GM23248 (cell line): ENCODE results near the gene PTPRN2. TPM values are rescaled to one million over a fixed set of nuclear protein-coding genes. Genes with fewer than 3 reads are reported as not detected.

Experiments used
- DNase-seq: peaks from one replicate; pipeline ENCODE4 v3.0.0-alpha.2; 2015
- H2AFZ ChIP-seq: fragments of 200-600 bp; sonication (generic); 2 replicates; pipeline ENCODE4 v1.6.1; 2016; ENCODE audit warnings: antibody characterized with exemption
- H3F3A ChIP-seq: fragments of 200-600 bp; sonication (generic); 2 replicates; pipeline ENCODE4 v1.6.1; 2016; ENCODE audit warnings: mild to moderate bottlenecking, antibody characterized with exemption, mixed run types; ENCODE audit not compliant: insufficient read depth
- H3K27ac ChIP-seq: fragments of 200-600 bp; sonication (generic); 2 replicates; pipeline ENCODE4 v1.5.1; 2016; ENCODE audit warnings: mild to moderate bottlenecking
- H3K27me3 ChIP-seq: fragments of 200-600 bp; sonication (generic); replicated peaks from 2 replicates; pipeline ENCODE4 v1.6.1; 2016; ENCODE audit warnings: mild to moderate bottlenecking; ENCODE audit not compliant: insufficient read depth
- H3K36me3 ChIP-seq: fragments of 200-600 bp; sonication (generic); 2 replicates; pipeline ENCODE4 v1.6.1; 2016; ENCODE audit warnings: low read depth, mild to moderate bottlenecking
- H3K4me1 ChIP-seq: fragments of 200-600 bp; sonication (generic); 2 replicates; pipeline ENCODE4 v1.6.1; 2016; ENCODE audit warnings: mild to moderate bottlenecking; ENCODE audit not compliant: insufficient read depth
- H3K4me2 ChIP-seq: fragments of 200-600 bp; sonication (generic); one replicate; pipeline ENCODE4 v1.6.1; 2016; ENCODE audit warnings: mild to moderate bottlenecking; ENCODE audit not compliant: unreplicated experiment
- H3K4me3 ChIP-seq: fragments of 200-600 bp; sonication (generic); 2 replicates; pipeline ENCODE4 v1.5.1; 2016; ENCODE audit warnings: mild to moderate bottlenecking
- H3K79me2 ChIP-seq: fragments of 200-600 bp; sonication (generic); 2 replicates; pipeline ENCODE4 v1.6.1; 2016; ENCODE audit warnings: mild to moderate bottlenecking; ENCODE audit not compliant: insufficient read depth
- H3K9ac ChIP-seq: fragments of 200-600 bp; sonication (generic); 2 replicates; pipeline ENCODE4 v1.6.1; 2016; ENCODE audit warnings: mild to moderate bottlenecking
- H3K9me2 ChIP-seq: fragments of 200-600 bp; sonication (generic); 2 replicates; pipeline ENCODE4 v1.6.1; 2016; ENCODE audit warnings: mixed run types, mild to moderate bottlenecking, moderate library complexity; ENCODE audit not compliant: insufficient read depth
- H3K9me3 ChIP-seq: fragments of 200-600 bp; sonication (generic); one replicate; pipeline ENCODE4 v1.6.1; 2017; ENCODE audit warnings: low read depth
- H4K20me1 ChIP-seq: fragments of 200-600 bp; sonication (generic); 2 replicates; pipeline ENCODE4 v1.6.0; 2016; ENCODE audit not compliant: insufficient read depth
- EZH2 ChIP-seq: fragments of 200-600 bp; sonication (generic); IDR thresholded peaks from 2 replicates; pipeline ENCODE4 v1.6.1; 2018; ENCODE audit warnings: antibody characterized with exemption, mild to moderate bottlenecking; ENCODE audit not compliant: insufficient read depth, poor library complexity, severe bottlenecking
- EZH2phosphoT487 ChIP-seq: fragments of 200-600 bp; sonication (generic); IDR thresholded peaks from 2 replicates; pipeline ENCODE4 v1.6.1; 2018; ENCODE audit warnings: antibody characterized with exemption, moderate library complexity, mild to moderate bottlenecking, low read depth; ENCODE audit not compliant: insufficient read depth
- WGBS, 2 experiments: methylation state at CpG; one replicate each; pipeline ENCODE4 v1.1.6; 2015 to 2017; ENCODE audit warnings: low lambda C conversion rate in 2 of 2, low coverage in 1 of 2; ENCODE audit errors: missing lambda C conversion rate in 2 of 2; 5-methylcytosine and 5-hydroxymethylcytosine counted together
- in situ Hi-C: fragments of 300-500 bp; cut with MboI; formaldehyde crosslinking; loops from 2 replicates; pipeline ENCODE4 v1.15.0; 2020
- polyA plus RNA-seq: library from polyadenylated mRNA; unstranded; fragments of >200 nt; fragmentation: Nextera tagmentation; extraction: Ambion mirVana; gene quantifications from 2 replicates; pipeline ENCODE4 v1.2.1, GENCODE V29; 2016
- total RNA-seq: library from RNA; depleted of rRNA; stranded (reverse); fragments of >200 nt; shearing (Covaris generic); gene quantifications from 2 replicates; pipeline ENCODE4 v1.2.3, GENCODE V29; 2014

The PTPRN2 gene
- total and polyA plus RNA-seq, 2 experiments from 2014 or later, result 0.13 TPM; not detected in 1

GRCh38 chr7:157508477-157508881 lies 1079.1 kb downstream of the PTPRN2 start:
- no peaks in the 10 kb centered on the region for H4K20me1 ChIP-seq
- TF ChIP-seq EZH2phosphoT487 (no peak), EZH2 (no peak)
- no peaks in the 10 kb centered on the region for H3K27me3 ChIP-seq
- DNase-seq, result no peak
- H3K4me3 ChIP-seq, result no peak overlapping the region
- H3K9me2 ChIP-seq, result no peaks in the 10 kb centered on the region
- H3K27ac ChIP-seq, result no peak overlapping the region
- H3F3A ChIP-seq, result no peaks in the 10 kb centered on the region
- no peak overlapping the region for H2AFZ ChIP-seq
- no peaks in the 10 kb centered on the region for H3K79me2 ChIP-seq
- H3K9me3 ChIP-seq, result no peaks in the 10 kb centered on the region
- no peak overlapping the region for H3K4me2 ChIP-seq
- H3K36me3 ChIP-seq, result no peaks in the 10 kb centered on the region
- no peak overlapping the region for H3K9ac ChIP-seq
- in situ Hi-C loops, result no loop called here
- 34 to 35% methylated on average over 11 of the region's 11 CpGs for WGBS, 2 experiments
- no peaks in the 10 kb centered on the region for H3K4me1 ChIP-seq

GRCh38 chr7:157507987-157508386 lies 1079.6 kb downstream of the PTPRN2 start:
- TF ChIP-seq EZH2, result no peak
- in situ Hi-C loops, result no loop called here
- H3K9me3 ChIP-seq, result no peaks in the 10 kb centered on the region
- no peaks in the 10 kb centered on the region for H3K4me1 ChIP-seq
- DNase-seq, result no peak
- WGBS, 2 experiments, result 24 to 28% methylated on average over 5 of the region's 5 CpGs
- H2AFZ ChIP-seq, result no peak overlapping the region
- H3K9ac ChIP-seq, result no peak overlapping the region
- no peaks in the 10 kb centered on the region for H3K9me2 ChIP-seq
- no peak overlapping the region for H3K27ac ChIP-seq
- H3K36me3 ChIP-seq, result no peaks in the 10 kb centered on the region
- H3K4me2 ChIP-seq, result no peak overlapping the region
- H4K20me1 ChIP-seq, result no peaks in the 10 kb centered on the region
- no peak overlapping the region for H3K4me3 ChIP-seq
- H3K27me3 ChIP-seq, result no peaks in the 10 kb centered on the region
- H3K79me2 ChIP-seq, result no peaks in the 10 kb centered on the region
- no peaks in the 10 kb centered on the region for H3F3A ChIP-seq

- Histone ChIP-seq H3K9me3 (no peaks in the 10 kb centered on the region), H2AFZ (no peak overlapping the region), H3K4me2 (no peak overlapping the region), H3K4me1 (no peaks in the 10 kb centered on the region), H3K9ac (no peak overlapping the region), H3F3A (no peaks in the 10 kb centered on the region), H3K27me3 (no peaks in the 10 kb centered on the region), H3K79me2 (no peaks in the 10 kb centered on the region), H3K9me2 (no peaks in the 10 kb centered on the region), H3K4me3 (no peak overlapping the region), H3K36me3 (no peaks in the 10 kb centered on the region), H3K27ac (no peak overlapping the region), H4K20me1 (no peaks in the 10 kb centered on the region)
- TF ChIP-seq EZH2phosphoT487 (no peak), EZH2 (no peak)
- DNase-seq, result no peak
- in situ Hi-C loops, result no loop called here
- WGBS, 2 experiments, result 17 to 21% methylated on average over 6 of the region's 6 CpGs
Observed at GRCh38 chr7:157506268-157506667, 1081.4 kb downstream of the PTPRN2 start.

- H2AFZ ChIP-seq, result no peak overlapping the region
- H3K4me3 ChIP-seq, result no peak overlapping the region
- H3K36me3 ChIP-seq, result no peaks in the 10 kb centered on the region
- no peak overlapping the region for H3K27ac ChIP-seq
- H3F3A ChIP-seq, result no peaks in the 10 kb centered on the region
- no peak for DNase-seq
- no peaks in the 10 kb centered on the region for H4K20me1 ChIP-seq
- 6 to 7% methylated on average over 1 of the region's 1 CpG for WGBS, 2 experiments
- no peak overlapping the region for H3K9ac ChIP-seq
- no peak overlapping the region for H3K4me2 ChIP-seq
- no peaks in the 10 kb centered on the region for H3K79me2 ChIP-seq
- H3K9me2 ChIP-seq, result no peaks in the 10 kb centered on the region
- no peaks in the 10 kb centered on the region for H3K4me1 ChIP-seq
- no peaks in the 10 kb centered on the region for H3K27me3 ChIP-seq
- TF ChIP-seq EZH2, result no peak
- TF ChIP-seq EZH2phosphoT487, result no peak
- no peaks in the 10 kb centered on the region for H3K9me3 ChIP-seq
- in situ Hi-C loops, result no loop called here
Observed at GRCh38 chr7:157505646-157506045, 1082.0 kb downstream of the PTPRN2 start.

GRCh38 chr7:157503229-157503628 lies 1084.4 kb downstream of the PTPRN2 start:
- Histone ChIP-seq H3K27me3 (no peaks in the 10 kb centered on the region), H2AFZ (no peak overlapping the region), H3K79me2 (no peaks in the 10 kb centered on the region), H3K9me3 (no peaks in the 10 kb centered on the region), H3K4me2 (no peak overlapping the region), H3K9me2 (no peaks in the 10 kb centered on the region), H3K4me3 (no peak overlapping the region), H3K9ac (no peak overlapping the region), H4K20me1 (no peaks in the 10 kb centered on the region), H3K36me3 (no peaks in the 10 kb centered on the region), H3K27ac (no peak overlapping the region), H3F3A (no peaks in the 10 kb centered on the region), H3K4me1 (no peaks in the 10 kb centered on the region)
- TF ChIP-seq EZH2phosphoT487 (no peak), EZH2 (no peak)
- WGBS, 2 experiments, result 16 to 26% methylated on average over 4 of the region's 4 CpGs
- in situ Hi-C loops, result no loop called here
- no peak for DNase-seq
